Calu3 (cell line): ENCODE data around the gene GNG11. TPM values are rescaled to one million over a fixed set of nuclear protein-coding genes. Genes with fewer than 3 reads are reported as not detected.

ENCODE experiments used
- BruUV-seq: library from RNA; stranded (reverse); fragments of 400-500 nt; replicated peaks from 2 replicates; lab custom pipeline; 2021; lab: Mats Ljungman, UMichigan
- CTCF ChIA-PET: fragments of 300-600 bp; sonication (Branson Sonifier 250); formaldehyde crosslinking; loops from one replicate; lab custom pipeline; 2022; ENCODE audit warnings: antibody characterized with exemption; lab: Charles Lee
- DNase-seq: peaks from one replicate; pipeline ENCODE4 v3.0.0; 2022
- H3K27ac Mint-ChIP-seq: one replicate; pipeline ENCODE4 v1.8.0; 2022; ENCODE audit warnings: mixed read lengths; ENCODE audit not compliant: unreplicated experiment
- H3K27me3 Mint-ChIP-seq: one replicate; pipeline ENCODE4 v1.8.0; 2022; ENCODE audit warnings: mixed read lengths; ENCODE audit not compliant: unreplicated experiment
- H3K36me3 Mint-ChIP-seq: one replicate; pipeline ENCODE4 v1.8.0; 2022; ENCODE audit warnings: mild to moderate bottlenecking, moderate library complexity, mixed read lengths; ENCODE audit not compliant: insufficient read depth, unreplicated experiment
- H3K4me1 Mint-ChIP-seq: one replicate; pipeline ENCODE4 v1.8.0; 2022; ENCODE audit warnings: mild to moderate bottlenecking, low read depth, mixed read lengths; ENCODE audit not compliant: unreplicated experiment
- H3K4me3 Mint-ChIP-seq: one replicate; pipeline ENCODE4 v1.8.0; 2022; ENCODE audit warnings: mild to moderate bottlenecking, low read depth, moderate library complexity, mixed read lengths; ENCODE audit not compliant: unreplicated experiment
- H3K9me3 Mint-ChIP-seq: one replicate; pipeline ENCODE4 v1.8.0; 2022; ENCODE audit warnings: low read depth, mixed read lengths; ENCODE audit not compliant: unreplicated experiment
- CTCF ChIP-seq: fragments of 200-600 bp; IDR thresholded peaks from one replicate; pipeline ENCODE4 v1.8.0; 2022; ENCODE audit warnings: antibody characterized with exemption; ENCODE audit not compliant: unreplicated experiment
- intact Hi-C: fragments of 100-400 bp; cut with micrococcal nuclease; formaldehyde crosslinking; loops from one replicate; pipeline ENCODE4 v1.10.0; 2022; ENCODE audit not compliant: unreplicated experiment
- total RNA-seq: library from RNA; stranded (reverse); gene quantifications from 2 replicates; pipeline ENCODE4 v1.2.3, GENCODE V29; 2022

GNG11 gene
- total RNA-seq, 1 experiment from 2014 or later = 3.5 TPM

- peaks cover 44% of the 10 kb centered on the region for H3K36me3 Mint-ChIP-seq
- DNase-seq = no peak
- intact Hi-C loops = no loop called here
- peak overlapping the region; percentile 83 for H3K4me3 Mint-ChIP-seq
- H3K9me3 Mint-ChIP-seq = peaks cover 2% of the 10 kb centered on the region
- H3K4me1 Mint-ChIP-seq = peaks cover 29% of the 10 kb centered on the region
- H3K27ac Mint-ChIP-seq = peak overlapping the region; percentile 66
- H3K27me3 Mint-ChIP-seq = no peaks in the 10 kb centered on the region
- CTCF ChIA-PET = no interaction called here
- BruUV-seq = TSS peak; percentile 42
- no peak for TF ChIP-seq CTCF
Measured at GRCh38 chr7:93889261-93889660, 32.3 kb upstream of the GNG11 start.

DNA sequence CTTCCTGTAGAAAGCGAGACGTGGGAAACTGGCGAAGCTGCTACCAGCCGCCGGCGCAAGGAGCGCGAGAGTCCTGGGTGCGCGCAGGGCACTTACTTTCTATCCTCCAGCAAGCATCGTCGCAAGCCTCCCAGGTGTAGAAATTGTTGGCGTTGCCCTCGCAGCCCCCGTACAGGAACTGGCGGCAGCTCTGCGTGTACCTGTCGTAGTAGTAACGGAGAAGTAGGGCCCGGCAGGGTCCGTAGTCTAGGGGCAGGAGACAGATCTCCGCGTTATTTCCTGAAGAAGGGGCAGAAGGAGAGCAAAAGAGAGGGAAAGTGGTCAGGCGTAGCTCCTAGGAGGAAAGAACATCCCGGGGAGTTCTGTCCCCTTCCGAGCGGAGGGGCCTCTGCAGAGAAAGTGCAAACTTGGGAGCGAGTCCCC is 31.5 kb upstream of the GNG11 start:
- CTCF ChIA-PET = no interaction called here
- intact Hi-C loops = loop anchor here (5.0 kb wide), 1 partner anchor 197 kb away; no protein-coding TSS in a partner anchor
- BruUV-seq = no TSS peak
- DNase-seq = no peak
- H3K36me3 Mint-ChIP-seq = peaks cover 38% of the 10 kb centered on the region
- H3K27me3 Mint-ChIP-seq = no peaks in the 10 kb centered on the region
- no peak for TF ChIP-seq CTCF
- peak overlapping the region; percentile 83 for H3K4me3 Mint-ChIP-seq
- peak overlapping the region; percentile 66 for H3K27ac Mint-ChIP-seq
- H3K4me1 Mint-ChIP-seq = peaks cover 37% of the 10 kb centered on the region
- peaks cover 2% of the 10 kb centered on the region for H3K9me3 Mint-ChIP-seq

GRCh38 chr7:93890464-93891068 is 31.0 kb upstream of the GNG11 start, which contains the start of gene TFPI2:
Gene TFPI2, minus strand, starts transcription at chr7:93890753. Its CDS starts 75 bp downstream, at chr7:93890678.
- intact Hi-C loops = loop anchor here (5.0 kb wide), 1 partner anchor 197 kb away; no protein-coding TSS in a partner anchor
- DNase-seq = peak; percentile 82
- Mint-ChIP-seq H3K36me3 (peaks cover 38% of the 10 kb centered on the region), H3K9me3 (peaks cover 2% of the 10 kb centered on the region), H3K27me3 (no peaks in the 10 kb centered on the region), H3K4me3 (peak within 1 kb of the TSS; percentile 83), H3K4me1 (peaks cover 42% of the 10 kb centered on the region), H3K27ac (peak within 1 kb of the TSS; percentile 66)
- BruUV-seq = no TSS peak
- no peak for TF ChIP-seq CTCF
- CTCF ChIA-PET = no interaction called here

DNA sequence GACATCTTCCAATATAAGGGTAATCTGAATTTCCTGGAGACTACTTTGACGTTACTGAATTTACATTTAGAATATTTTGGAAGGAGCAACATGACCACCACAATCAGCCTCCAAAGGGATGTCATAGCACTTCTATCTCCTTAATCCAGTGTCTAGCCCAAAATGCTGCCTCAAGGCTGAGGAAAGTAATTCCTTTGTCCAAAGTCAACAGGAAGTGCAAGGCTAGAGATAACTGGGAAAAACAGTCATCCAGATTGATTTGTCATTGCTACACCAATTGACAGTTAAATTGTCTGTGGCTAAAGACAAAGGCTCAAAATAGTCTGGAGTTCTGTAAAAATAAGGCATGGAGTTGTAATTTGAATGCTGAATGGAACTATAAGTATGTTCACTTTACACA is 27.1 kb upstream of the GNG11 start:
- TF ChIP-seq CTCF = no peak
- Mint-ChIP-seq H3K9me3 (peaks cover 6% of the 10 kb centered on the region), H3K36me3 (peaks cover 20% of the 10 kb centered on the region), H3K27me3 (no peaks in the 10 kb centered on the region), H3K4me1 (peaks cover 62% of the 10 kb centered on the region), H3K27ac (no peak overlapping the region), H3K4me3 (no peak overlapping the region)
- no TSS peak for BruUV-seq
- intact Hi-C loops = loop anchor here (5.0 kb wide), 1 partner anchor 193 kb away; no protein-coding TSS in a partner anchor
- CTCF ChIA-PET = no interaction called here
- no peak for DNase-seq
